UCSD-AML1 (cell line): ENCODE measurements around the gene SSPN.

Experiments used
- DNase-seq: peaks from one replicate; lab custom pipeline; 2025; ENCODE audit not compliant: unreplicated experiment; lab: John Stamatoyannopoulos, UW

Gene SSPN

GRCh38 chr12:26281320-26281719 is 85.9 kb downstream of the SSPN start:
- no peak for DNase-seq

GRCh38 chr12:26282339-26282940 is 87.1 kb downstream of the SSPN start:
- no peak for DNase-seq

- no peak for DNase-seq
Observed at GRCh38 chr12:26283046-26283445, 87.7 kb downstream of the SSPN start.

DNA sequence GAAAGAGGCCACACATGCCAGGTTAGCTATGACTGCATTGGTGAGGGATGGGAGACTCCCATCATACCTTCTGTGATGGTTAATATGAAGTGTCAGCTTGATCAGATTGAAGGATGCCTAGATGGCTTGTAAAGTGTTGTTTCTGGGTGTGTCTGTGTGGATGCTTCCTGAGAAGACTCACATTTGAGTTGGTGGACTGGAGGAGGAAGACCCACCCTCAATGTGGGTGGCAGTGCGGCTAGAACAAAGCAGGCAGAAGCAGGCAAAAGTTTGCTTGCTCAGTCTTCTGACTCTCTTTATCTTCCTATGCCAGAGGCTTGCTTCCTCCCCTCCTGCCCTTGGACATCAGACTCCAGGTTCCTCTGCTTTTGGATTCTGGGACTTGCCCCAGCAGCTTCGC is 88.2 kb downstream of the SSPN start:
- DNase-seq: no peak

DNA sequence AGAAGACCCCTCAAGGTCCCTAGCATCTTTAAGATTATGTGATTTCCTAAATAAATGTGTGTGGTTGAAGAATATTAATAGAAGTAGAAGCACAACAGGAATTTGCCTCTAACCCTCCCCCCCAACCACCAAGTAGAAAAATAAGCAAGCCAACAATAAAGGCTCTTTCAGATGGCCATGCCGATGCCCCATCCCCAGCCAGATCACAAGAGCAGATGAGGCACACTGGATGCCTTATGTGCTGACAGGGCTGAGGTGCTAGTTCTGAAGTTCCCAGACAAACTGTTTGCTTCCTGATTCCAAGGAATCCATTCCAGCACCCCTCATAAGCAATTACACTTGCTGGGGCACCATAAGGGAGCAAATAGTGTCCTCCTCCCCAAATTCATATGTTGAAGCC is 90.0 kb downstream of the SSPN start:
- DNase-seq: no peak

DNA sequence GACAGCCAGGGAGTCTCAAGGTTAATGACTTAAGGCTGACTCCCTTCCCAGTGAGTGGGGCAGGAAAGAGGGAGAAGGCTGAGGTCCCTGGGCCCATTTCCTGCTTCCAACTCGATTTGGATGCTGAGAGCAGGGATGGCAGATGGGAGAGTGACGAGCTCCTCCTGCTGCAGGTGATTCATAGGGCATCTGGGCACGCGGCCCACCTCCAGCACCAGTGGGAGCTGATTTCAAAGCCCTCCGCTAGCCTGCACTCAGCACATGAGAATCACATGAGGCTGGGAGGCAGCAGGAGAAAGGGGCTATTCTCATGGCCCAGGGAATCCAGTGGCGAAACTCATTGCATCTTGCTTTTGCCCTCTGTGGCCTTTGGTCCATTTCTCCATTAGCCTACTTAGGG is 90.8 kb downstream of the SSPN start:
- DNase-seq: no peak

- no peak for DNase-seq
Observed at GRCh38 chr12:26287671-26288381, 92.5 kb downstream of the SSPN start.

DNA sequence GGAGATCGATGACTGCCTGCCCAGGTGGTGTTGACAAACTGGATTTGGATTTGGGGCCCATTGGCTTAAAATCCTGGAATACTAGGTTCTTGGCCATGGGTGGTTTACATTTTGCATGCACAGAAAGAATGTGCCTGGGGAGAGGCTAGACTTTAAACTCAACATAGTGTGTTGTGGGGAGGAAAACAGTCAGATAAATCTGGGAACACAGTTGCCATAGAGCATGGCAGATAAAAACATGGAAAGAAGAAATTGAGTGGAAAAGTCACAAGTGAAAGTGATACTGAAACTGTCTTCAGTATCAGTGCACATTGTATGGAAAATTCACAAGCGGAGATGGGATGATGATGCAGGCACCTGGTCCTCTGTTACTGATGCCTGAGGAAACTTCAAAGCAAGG is 95.2 kb downstream of the SSPN start:
- DNase-seq: no peak

DNA sequence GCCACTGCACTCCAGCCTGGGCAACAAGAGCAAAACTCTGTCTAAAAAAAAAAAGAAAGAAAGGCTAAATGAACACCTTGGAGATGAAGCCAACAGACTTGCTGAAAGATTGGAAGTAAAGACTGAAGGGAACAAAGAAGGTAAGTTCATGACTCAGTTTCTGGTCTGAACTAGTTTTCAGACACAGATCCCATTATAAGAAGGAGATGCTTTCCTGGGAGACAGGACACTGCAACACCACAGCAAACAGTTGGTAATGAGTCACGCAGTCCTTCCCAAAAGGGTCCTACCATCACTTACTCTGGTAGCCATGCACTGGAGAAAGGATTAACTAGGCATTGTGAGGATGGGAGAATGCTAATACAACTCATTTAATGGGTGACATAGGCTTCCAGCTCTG is 97.2 kb downstream of the SSPN start:
- DNase-seq: no peak

GRCh38 chr12:26293612-26294011 is 98.2 kb downstream of the SSPN start:
- no peak for DNase-seq

DNA sequence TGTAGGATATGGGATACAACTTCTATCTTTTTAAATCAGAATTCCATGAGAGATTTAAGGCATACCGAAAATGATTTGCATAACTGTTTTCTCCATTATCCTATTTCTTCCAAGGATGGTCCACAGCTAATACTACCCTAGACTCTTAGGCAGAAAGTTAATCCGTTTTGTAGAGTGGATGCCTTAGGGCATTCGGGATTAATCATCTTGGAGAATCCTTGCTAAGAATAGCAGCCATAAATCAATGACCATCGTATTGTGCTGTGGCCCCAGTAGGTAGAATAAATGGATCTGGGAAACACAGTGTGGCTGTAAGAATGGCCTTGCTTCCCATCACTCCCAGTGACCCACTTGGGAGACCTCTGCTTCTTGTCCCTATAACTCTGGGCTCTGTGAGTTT is 99.6 kb downstream of the SSPN start:
- DNase-seq: no peak

DNA sequence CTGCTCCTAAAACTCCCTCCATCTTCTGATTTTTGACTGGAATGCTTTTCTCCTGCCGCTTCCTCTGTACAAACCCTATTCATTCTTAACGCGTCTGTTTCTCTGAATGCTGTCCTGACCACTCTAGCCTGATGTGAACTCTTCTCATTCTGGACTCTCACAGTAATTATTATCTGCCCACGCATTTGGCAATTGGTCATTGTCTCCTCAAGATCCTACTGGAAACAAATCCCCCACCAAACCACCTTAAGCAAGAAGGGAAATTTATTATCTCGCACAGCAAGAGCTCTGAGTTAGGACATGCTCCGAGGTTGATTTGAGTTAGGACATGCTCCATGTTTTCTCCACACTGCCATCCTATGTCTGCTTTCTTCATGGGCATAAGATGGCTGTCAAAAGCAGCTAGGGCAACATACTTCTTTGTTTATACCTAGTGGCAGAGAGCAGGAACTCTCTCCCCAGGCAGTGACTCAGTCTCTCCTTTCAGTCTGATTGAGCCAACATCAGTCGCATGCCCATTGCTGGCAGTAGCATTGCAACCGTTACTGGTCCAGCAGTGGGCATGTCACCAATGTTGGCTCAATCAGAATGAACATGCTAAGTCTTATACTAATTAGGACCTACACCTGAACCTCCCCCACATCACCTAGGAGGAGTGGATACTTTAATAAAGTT is 102.2 kb downstream of the SSPN start:
- DNase-seq: no peak

DNA sequence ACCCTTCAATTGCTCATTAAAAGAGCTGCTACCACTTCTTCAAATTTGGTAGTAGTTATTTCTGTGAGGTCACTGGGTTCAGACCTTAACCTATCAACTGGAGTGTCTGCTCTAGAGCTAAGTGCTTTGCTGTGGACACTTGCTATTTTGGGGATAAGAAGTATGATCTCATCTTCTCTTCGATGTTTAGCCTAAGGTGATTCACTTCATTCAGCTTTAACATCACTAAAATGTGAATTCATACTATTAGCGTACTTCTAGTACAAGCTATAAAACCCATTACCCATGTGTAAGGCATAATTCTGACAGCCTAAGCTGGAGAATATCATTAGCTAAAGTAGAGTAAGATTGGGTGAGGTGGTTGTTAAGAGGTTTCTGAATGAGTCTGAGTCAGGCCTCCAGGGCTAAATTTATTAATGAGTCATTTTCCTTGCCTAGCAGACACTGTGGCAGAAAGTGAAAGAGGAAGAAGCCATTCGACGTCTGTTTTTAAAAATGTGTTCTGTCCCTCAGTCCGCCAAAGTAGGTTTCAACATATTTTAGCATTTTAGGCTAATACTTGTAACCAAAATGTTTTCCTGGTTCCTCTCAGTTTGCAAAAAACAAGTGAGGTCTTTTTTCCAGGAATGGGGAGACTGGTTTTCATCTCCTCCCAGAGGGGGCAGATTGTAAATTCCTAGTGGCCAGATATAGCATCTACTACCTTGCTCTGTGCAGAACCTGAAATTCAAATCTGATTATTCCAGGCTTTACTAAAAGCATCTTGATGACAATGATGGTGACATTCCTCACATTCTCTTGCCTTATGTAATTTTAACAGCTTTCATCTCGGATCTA is 103.6 kb downstream of the SSPN start:
- no peak for DNase-seq

DNA sequence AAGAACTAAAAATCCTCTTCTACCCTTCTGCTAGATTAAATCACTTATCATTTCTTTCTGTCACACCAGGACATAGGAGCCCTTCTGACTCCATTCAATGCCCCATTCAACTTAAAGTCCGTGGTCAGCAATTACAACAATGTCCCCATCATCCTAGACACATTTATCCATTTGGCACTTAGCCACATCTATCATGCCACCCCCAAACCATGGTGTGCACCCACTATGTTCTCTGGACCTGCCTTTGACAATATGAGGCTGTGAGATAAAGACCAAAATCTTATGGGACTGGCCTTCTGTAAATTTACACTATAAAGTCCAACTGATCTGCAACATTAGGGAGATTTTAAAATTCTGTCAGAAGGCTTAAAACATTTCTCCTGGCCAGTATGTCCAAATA is 104.4 kb downstream of the SSPN start:
- no peak for DNase-seq
